ENCODE measurements around the gene NRK. TPM values are rescaled to one million over a fixed set of nuclear protein-coding genes. Genes with fewer than 3 reads are reported as not detected.
"Not testable (repeated sequence)": the region's sequence is repeated elsewhere in the genome, so short reads cannot be mapped to it uniquely, and the experiment has no call there.

NRK gene
- total RNA-seq (100 to 1,000 TPM in 1 of 7 donors, 10 to 100 TPM in 6; 17.4 to 109 (median 49.5) TPM), polyA plus RNA-seq (10 to 100 TPM in 1 of 2 donors, 1 to 10 TPM in 1; 6.5 to 22.3 TPM)
- long read RNA-seq, donor 1, partial matches to known transcripts = 47 of 60 reads
- long read RNA-seq, donor 1, other reads (novel, unspliced or antisense) = 13 of 60 reads
- long read RNA-seq, donor 2 = 0 reads
- long read RNA-seq, donor 3, partial matches to known transcripts = 6 of 15 reads
- long read RNA-seq, donor 3, other reads (novel, unspliced or antisense) = 9 of 15 reads

DNA sequence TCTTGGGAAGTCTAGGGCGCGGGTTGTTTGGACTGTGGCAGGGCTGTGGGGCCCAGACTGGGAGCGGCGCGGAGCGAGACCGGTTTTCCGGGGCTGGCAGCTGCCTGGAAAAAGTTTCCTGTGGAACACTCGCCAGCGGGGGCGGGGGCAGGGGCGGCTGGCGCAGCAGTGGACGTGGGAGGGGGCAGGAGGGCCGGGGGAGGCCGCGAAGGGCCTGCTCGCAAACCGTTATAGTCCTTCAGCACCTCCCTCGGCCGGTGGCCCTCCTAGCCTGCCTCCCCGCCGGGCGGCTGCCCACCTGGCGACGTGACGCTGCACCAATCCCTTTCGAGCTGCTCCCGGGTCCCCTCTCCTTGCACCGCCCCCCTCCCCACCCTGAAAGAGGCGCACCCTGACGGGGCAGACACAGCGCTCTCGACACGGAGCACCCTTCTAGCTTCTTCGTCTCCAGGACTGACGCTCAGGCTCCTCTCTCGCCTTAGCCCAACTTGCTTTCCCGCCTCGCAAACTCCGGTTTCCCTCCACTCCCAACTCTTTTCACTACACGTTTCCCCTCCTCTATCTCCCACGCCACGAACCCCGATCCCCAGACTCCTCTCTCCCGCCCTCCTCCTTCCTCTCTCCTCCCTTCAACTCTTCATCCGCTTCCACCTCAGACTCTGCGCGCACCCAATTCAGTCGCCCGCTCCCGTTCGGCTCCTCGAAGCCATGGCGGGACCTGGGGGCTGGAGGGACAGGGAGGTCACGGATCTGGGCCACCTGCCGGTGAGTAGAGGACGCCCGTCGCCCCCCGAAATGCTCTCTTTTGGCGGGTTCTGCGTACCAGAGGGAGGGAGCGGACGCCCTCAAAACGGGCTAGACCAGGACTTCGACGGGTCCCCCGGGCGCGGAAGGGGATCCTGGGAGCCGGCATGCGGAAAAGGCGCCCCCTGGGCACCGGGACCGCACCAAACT lies at the start of gene NRK:
TSS of gene NRK (plus strand) at position 402 of the 954 bp plus-strand sequence. CDS start at position 709, 307 bp downstream.
- TF ChIP-seq POLR2A (IDR thresholded peaks at IDR 0.05) (peak; percentile 20), EP300 (IDR thresholded peaks at IDR 0.05) (no peak)
- H3K9me3 ChIP-seq = no peaks in the 10 kb centered on the region
- intact Hi-C loops (cut with DNase I) = no loop called here
- H3K4me1 ChIP-seq (ENCODE audit: insufficient read depth) = no peaks in the 10 kb centered on the region
- WGBS, 3 donors = 21 to 32% (median 28%) methylated on average over 65 to 76 of the region's 76 CpGs
- H3K4me3 ChIP-seq = peak within 1 kb of the TSS; percentile 43
- peak; percentile 71 to 77 (median 74) for DNase-seq
- peak within 1 kb of the TSS; percentile 46 to 84 for H3K27ac ChIP-seq
- no peaks in the 10 kb centered on the region for H3K27me3 ChIP-seq
- H3K36me3 ChIP-seq = no peaks in the 10 kb centered on the region

DNA sequence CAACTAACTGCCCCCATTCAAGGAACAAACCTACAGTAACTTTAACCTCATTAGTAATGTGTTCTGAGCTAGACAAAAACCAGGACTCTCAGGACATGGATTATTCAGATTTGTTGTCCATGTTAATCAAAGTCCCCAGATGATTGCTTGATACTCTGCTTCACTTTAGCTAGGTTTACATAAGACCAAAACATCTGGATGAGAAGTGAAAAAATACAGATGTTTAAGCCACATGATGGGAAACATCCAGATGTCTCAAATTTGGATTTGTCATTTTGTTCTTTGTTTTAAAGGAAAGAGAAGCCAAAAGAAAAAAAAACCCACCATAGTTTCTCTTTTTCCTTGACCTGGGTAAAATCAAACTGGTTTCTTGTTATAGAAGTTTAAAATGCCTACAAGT lies 48.5 kb upstream of the NRK start:
- Histone ChIP-seq H3K36me3 (no peaks in the 10 kb centered on the region), H3K4me3 (no peak overlapping the region), H3K27me3 (no peaks in the 10 kb centered on the region), H3K9me3 (no peaks in the 10 kb centered on the region), H3K4me1 (ENCODE audit: insufficient read depth) (no peaks in the 10 kb centered on the region), H3K27ac (no peak overlapping the region)
- no peak for DNase-seq
- TF ChIP-seq CTCF (IDR thresholded peaks at IDR 0.05) (no peak), EP300 (IDR thresholded peaks at IDR 0.05) (no peak)
- intact Hi-C loops (cut with DNase I) = no loop called here

GRCh38 chrX:105775679-105776078 lies 46.7 kb upstream of the NRK start:
- H3K27me3 ChIP-seq = no peaks in the 10 kb centered on the region
- DNase-seq = no peak

DNA sequence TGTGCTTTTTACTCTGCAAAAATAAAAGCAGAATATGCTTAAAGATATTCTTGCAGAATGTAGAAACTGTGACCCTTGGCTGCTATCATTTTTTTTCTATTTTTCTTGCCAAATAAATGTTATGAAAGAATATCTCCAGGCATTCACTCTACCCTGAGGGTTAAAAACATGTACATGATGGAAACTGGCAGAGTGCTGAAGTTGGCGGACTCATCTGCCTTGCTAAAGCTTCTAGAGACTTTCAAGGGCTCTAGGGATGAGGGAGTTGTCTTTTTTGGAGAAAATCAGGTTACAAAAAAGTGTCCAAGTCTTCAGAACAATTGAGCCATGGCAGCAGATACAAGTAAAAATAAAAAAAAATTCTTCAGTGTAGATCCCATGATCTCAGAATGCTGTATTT lies 40.5 kb upstream of the NRK start:
- intact Hi-C loops (cut with DNase I) = no loop called here
- Histone ChIP-seq H3K4me1 (ENCODE audit: insufficient read depth) (no peaks in the 10 kb centered on the region), H3K27me3 (no peaks in the 10 kb centered on the region), H3K4me3 (no peak overlapping the region), H3K27ac (no peak overlapping the region), H3K36me3 (no peaks in the 10 kb centered on the region), H3K9me3 (no peaks in the 10 kb centered on the region)
- no peak for DNase-seq
- 42 to 49% (median 47%) methylated on average over 1 of the region's 1 CpG for WGBS, 3 donors
- TF ChIP-seq EP300 (IDR thresholded peaks at IDR 0.05) (no peak), POLR2A (IDR thresholded peaks at IDR 0.05) (no peak), CTCF (IDR thresholded peaks at IDR 0.05) (no peak)

More at GRCh38 chrX:105775679-105776078, 46.7 kb upstream of the NRK start:
- WGBS, 3 donors = 33 to 46% (median 37%) methylated on average over 3 of the region's 3 CpGs
- Histone ChIP-seq H3K4me3 (no peak overlapping the region), H3K9me3 (no peaks in the 10 kb centered on the region), H3K36me3 (no peaks in the 10 kb centered on the region), H3K4me1 (ENCODE audit: insufficient read depth) (no peaks in the 10 kb centered on the region), H3K27ac (no peak overlapping the region)
- TF ChIP-seq POLR2A (IDR thresholded peaks at IDR 0.05) (no peak), CTCF (IDR thresholded peaks at IDR 0.05) (no peak), EP300 (IDR thresholded peaks at IDR 0.05) (no peak)
- intact Hi-C loops (cut with DNase I) = no loop called here

DNA sequence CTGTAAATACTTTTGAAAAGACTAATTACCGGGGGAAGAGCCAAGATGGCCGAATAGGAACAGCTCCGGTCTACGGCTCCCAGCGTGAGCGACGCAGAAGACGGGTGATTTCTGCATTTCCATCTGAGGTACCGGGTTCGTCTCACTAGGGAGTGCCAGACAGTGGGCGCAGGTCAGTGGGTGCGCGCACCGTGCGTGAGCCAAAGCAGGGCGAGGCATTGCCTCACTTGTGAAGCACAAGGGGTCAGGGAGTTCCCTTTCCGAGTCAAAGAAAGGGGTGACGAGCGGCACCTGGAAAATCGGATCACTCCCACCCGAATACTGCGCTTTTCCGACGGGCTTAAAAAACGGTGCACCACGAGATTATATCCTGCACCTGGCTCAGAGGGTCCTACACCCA lies 25.5 kb upstream of the NRK start:
- not testable (repeated sequence) for H3K36me3 ChIP-seq, H3K4me3 ChIP-seq

More for the DNA sequence above, 25.5 kb upstream of the NRK start:
- DNase-seq; H3K9me3 ChIP-seq; H3K27me3 ChIP-seq; H3K4me1 ChIP-seq (ENCODE audit: insufficient read depth); intact Hi-C loops (cut with DNase I); H3K27ac ChIP-seq: not testable (repeated sequence)
- WGBS, 3 donors = 73 to 82% (median 79%) methylated on average over 26 of the region's 26 CpGs

Data from ovary (tissue), 10 donors.